ENCODE data around the gene EHD2.

Gene EHD2

DNA sequence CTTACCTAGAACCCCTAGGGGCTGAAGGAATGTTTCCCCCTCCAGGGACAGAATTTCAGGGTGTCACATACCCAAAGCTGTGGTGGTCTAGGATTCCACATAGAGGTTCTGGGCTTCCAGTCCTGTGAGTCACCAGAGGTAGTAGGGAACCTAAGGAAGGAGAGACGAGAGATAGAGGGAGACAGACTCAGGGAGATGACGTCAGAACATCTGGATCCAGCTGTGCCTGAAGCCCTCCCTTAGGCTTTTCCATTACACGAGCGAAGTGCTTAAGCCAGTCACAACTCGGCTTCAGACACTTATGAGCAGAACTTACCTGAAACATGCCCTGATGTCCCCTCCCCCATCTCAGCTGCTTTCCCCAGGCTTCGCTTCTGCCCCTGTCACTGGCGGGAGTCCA lies 53.4 kb downstream of the EHD2 start:
- Histone ChIP-seq H4K20me1 (ENCODE audit: insufficient read depth, low read length) (no peaks in the 10 kb centered on the region), H3K9me3 (replicated peaks; ENCODE audit: insufficient read depth, low read length) (no peaks in the 10 kb centered on the region), H3K79me2 (ENCODE audit: low read length) (no peaks in the 10 kb centered on the region), H3K4me3 (ENCODE audit: low read length) (no peak overlapping the region), H3K4me1 (ENCODE audit: low read length) (no peaks in the 10 kb centered on the region), H3K27ac (ENCODE audit: low read length) (no peak overlapping the region), H3K27me3 (replicated peaks; ENCODE audit: insufficient read depth, low read length) (peaks cover 35% of the 10 kb centered on the region), H3F3A (ENCODE audit: insufficient read depth, low read length) (no peaks in the 10 kb centered on the region), H2AFZ (ENCODE audit: low read length) (no peak overlapping the region), H3K9ac (ENCODE audit: low read length) (no peak overlapping the region), H3K36me3 (replicated peaks; ENCODE audit: insufficient read depth, low read length) (no peaks in the 10 kb centered on the region), H3K9me2 (replicated peaks; ENCODE audit: insufficient read depth, low read length) (no peaks in the 10 kb centered on the region), H3K4me2 (ENCODE audit: low read depth, low read length) (no peak overlapping the region)
- TF ChIP-seq, protein P1, sequence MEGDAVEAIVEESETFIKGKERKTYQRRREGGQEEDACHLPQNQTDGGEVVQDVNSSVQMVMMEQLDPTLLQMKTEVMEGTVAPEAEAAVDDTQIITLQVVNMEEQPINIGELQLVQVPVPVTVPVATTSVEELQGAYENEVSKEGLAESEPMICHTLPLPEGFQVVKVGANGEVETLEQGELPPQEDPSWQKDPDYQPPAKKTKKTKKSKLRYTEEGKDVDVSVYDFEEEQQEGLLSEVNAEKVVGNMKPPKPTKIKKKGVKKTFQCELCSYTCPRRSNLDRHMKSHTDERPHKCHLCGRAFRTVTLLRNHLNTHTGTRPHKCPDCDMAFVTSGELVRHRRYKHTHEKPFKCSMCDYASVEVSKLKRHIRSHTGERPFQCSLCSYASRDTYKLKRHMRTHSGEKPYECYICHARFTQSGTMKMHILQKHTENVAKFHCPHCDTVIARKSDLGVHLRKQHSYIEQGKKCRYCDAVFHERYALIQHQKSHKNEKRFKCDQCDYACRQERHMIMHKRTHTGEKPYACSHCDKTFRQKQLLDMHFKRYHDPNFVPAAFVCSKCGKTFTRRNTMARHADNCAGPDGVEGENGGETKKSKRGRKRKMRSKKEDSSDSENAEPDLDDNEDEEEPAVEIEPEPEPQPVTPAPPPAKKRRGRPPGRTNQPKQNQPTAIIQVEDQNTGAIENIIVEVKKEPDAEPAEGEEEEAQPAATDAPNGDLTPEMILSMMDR (IDR thresholded peaks at IDR 0.05; ENCODE audit: low read length) = no peak
- TF ChIP-seq EZH2 (optimal IDR thresholded peaks at IDR 0.05; ENCODE audit: low read depth, low read length) (no peak), EZH2phosphoT487 (IDR thresholded peaks at IDR 0.05; ENCODE audit: low read length) (no peak)
- no peak for DNase-seq

DNA sequence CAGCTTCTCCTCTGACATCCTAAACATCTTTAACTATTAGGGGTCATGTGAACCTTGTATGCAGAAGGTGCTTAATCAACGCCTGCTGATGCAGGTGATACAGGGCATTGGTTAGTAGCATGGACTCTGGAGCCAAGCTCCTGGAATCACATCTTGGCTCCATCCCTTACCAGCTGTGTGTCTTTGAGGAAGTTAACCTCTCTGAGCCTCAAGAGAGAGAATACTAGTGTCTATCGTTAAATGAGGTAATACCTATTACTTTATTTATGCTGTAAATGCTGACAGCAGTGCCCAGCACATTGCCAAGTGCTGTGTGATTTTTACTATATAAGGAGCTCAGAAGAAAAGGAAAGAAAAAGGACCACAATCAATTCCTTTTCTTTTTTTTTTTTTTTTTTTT lies 54.1 kb downstream of the EHD2 start:
- no peaks in the 10 kb centered on the region for H3K79me2 ChIP-seq (ENCODE audit: low read length)
- H3K27me3 ChIP-seq (replicated peaks; ENCODE audit: insufficient read depth, low read length) = peaks cover 38% of the 10 kb centered on the region
- H4K20me1 ChIP-seq (ENCODE audit: insufficient read depth, low read length) = no peaks in the 10 kb centered on the region
- no peak for DNase-seq
- H3K9me2 ChIP-seq (replicated peaks; ENCODE audit: insufficient read depth, low read length) = no peaks in the 10 kb centered on the region
- H3K4me1 ChIP-seq (ENCODE audit: low read length) = no peaks in the 10 kb centered on the region
- no peak overlapping the region for H3K4me3 ChIP-seq (ENCODE audit: low read length)
- no peaks in the 10 kb centered on the region for H3K9me3 ChIP-seq (replicated peaks; ENCODE audit: insufficient read depth, low read length)
- no peak overlapping the region for H3K27ac ChIP-seq (ENCODE audit: low read length)
- no peaks in the 10 kb centered on the region for H3F3A ChIP-seq (ENCODE audit: insufficient read depth, low read length)
- TF ChIP-seq EZH2phosphoT487 (IDR thresholded peaks at IDR 0.05; ENCODE audit: low read length) (no peak), EZH2 (optimal IDR thresholded peaks at IDR 0.05; ENCODE audit: low read depth, low read length) (no peak)
- TF ChIP-seq, protein P1 (IDR thresholded peaks at IDR 0.05; ENCODE audit: low read length) = no peak
- H3K4me2 ChIP-seq (ENCODE audit: low read depth, low read length) = no peak overlapping the region
- H3K9ac ChIP-seq (ENCODE audit: low read length) = no peak overlapping the region
- no peak overlapping the region for H2AFZ ChIP-seq (ENCODE audit: low read length)
- H3K36me3 ChIP-seq (replicated peaks; ENCODE audit: insufficient read depth, low read length) = no peaks in the 10 kb centered on the region

DNA sequence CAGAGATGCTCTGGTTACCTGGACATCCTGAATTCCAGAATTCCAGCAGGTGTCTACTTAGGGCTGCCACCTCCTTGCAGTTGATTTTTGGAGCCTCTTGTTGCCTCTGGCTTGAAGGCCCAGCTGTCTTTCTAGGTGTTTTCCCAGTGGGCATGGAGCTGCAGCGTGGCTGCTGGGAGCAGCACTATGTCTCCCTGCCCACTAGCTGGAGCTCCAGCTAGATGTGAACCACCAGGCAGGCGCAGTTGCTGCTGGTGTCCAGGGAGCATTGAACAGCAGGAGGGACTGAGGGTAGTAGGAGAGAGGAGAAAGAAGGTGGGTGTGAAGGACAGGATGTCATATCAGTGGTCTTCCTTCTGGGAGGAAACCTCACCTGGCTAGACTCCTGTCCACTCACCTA lies 55.4 kb downstream of the EHD2 start:
- Histone ChIP-seq H3K9ac (ENCODE audit: low read length) (no peak overlapping the region), H3K4me3 (ENCODE audit: low read length) (no peak overlapping the region), H3K9me3 (replicated peaks; ENCODE audit: insufficient read depth, low read length) (no peaks in the 10 kb centered on the region), H3F3A (ENCODE audit: insufficient read depth, low read length) (no peaks in the 10 kb centered on the region), H2AFZ (ENCODE audit: low read length) (no peak overlapping the region), H3K4me2 (ENCODE audit: low read depth, low read length) (no peak overlapping the region), H3K36me3 (replicated peaks; ENCODE audit: insufficient read depth, low read length) (no peaks in the 10 kb centered on the region), H4K20me1 (ENCODE audit: insufficient read depth, low read length) (no peaks in the 10 kb centered on the region), H3K9me2 (replicated peaks; ENCODE audit: insufficient read depth, low read length) (no peaks in the 10 kb centered on the region), H3K4me1 (ENCODE audit: low read length) (no peaks in the 10 kb centered on the region), H3K27ac (ENCODE audit: low read length) (no peak overlapping the region), H3K79me2 (ENCODE audit: low read length) (no peaks in the 10 kb centered on the region), H3K27me3 (replicated peaks; ENCODE audit: insufficient read depth, low read length) (peaks cover 47% of the 10 kb centered on the region)
- no peak for DNase-seq
- no peak for TF ChIP-seq EZH2phosphoT487 (IDR thresholded peaks at IDR 0.05; ENCODE audit: low read length)
- no peak for TF ChIP-seq EZH2 (optimal IDR thresholded peaks at IDR 0.05; ENCODE audit: low read depth, low read length)
- TF ChIP-seq, protein P1 (IDR thresholded peaks at IDR 0.05; ENCODE audit: low read length) = no peak

Data from MM.1S (cell line).